Adrenal gland (tissue), 5 donors: ENCODE data around the gene CPS1.

ENCODE experiments used
- POLR2A ChIP-seq, 2 donors: fragments of 450-650 bp; IDR thresholded peaks; one replicate each; pipeline ENCODE4 v1.6.1; 2017; ENCODE audit warnings: antibody characterized with exemption in 2 of 2, mild to moderate bottlenecking in 2 of 2, moderate library complexity in 1 of 2
- TF ChIP-seq, protein P1 (sequence below), 6 experiments: fragments of 450-650 bp in 4 of 6; fragments of 200-600 bp in 2 of 6; sonication (generic) in 1 of 6; IDR thresholded peaks; 1 replicate in 5 of 6; 2 replicates in 1 of 6; pipeline versions ENCODE4 v1.5.1 to v1.8.0; 2016 to 2021; ENCODE audit warnings: antibody characterized with exemption in 6 of 6, mild to moderate bottlenecking in 2 of 6, moderate library complexity in 1 of 6
- donor health status: DM: no; HTN: no; CAD: no.

DNA sequence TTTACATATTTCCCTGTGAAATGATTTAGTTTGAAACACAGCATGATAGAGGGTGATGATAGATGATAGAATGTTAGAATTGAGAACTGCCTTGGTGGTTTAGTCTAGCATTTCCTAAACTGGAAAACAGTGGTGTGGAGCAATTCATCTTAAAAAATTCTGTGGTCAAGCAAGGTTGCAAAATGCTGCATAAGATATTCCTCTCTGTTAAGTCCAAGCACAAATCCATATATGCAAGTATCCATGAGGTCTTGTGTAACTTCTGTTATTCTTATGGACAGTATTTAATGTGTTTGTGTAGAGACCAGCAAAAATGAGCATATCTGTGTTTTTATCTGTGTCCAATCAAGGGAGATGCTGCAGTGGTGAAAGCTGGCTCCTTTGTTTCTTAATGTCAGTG is 30.0 kb downstream of the CPS1 start:
- TF ChIP-seq POLR2A (IDR thresholded peaks at IDR 0.05) = no peak
- TF ChIP-seq, protein P1, sequence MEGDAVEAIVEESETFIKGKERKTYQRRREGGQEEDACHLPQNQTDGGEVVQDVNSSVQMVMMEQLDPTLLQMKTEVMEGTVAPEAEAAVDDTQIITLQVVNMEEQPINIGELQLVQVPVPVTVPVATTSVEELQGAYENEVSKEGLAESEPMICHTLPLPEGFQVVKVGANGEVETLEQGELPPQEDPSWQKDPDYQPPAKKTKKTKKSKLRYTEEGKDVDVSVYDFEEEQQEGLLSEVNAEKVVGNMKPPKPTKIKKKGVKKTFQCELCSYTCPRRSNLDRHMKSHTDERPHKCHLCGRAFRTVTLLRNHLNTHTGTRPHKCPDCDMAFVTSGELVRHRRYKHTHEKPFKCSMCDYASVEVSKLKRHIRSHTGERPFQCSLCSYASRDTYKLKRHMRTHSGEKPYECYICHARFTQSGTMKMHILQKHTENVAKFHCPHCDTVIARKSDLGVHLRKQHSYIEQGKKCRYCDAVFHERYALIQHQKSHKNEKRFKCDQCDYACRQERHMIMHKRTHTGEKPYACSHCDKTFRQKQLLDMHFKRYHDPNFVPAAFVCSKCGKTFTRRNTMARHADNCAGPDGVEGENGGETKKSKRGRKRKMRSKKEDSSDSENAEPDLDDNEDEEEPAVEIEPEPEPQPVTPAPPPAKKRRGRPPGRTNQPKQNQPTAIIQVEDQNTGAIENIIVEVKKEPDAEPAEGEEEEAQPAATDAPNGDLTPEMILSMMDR (IDR thresholded peaks at IDR 0.05) = no peak
